B cell (primary cell): ENCODE measurements around the gene TUBB8.

ENCODE experiments used
- EZH2 ChIP-seq: IDR thresholded peaks from 2 replicates; pipeline ENCODE4 v1.6.1; 2012; ENCODE audit warnings: borderline replicate concordance, low read depth, mild to moderate bottlenecking, moderate library complexity, low read length; ENCODE audit not compliant: insufficient read depth, poor library complexity, severe bottlenecking
- TF ChIP-seq, protein P1 (sequence below): fragments of 200-600 bp; IDR thresholded peaks from one replicate; pipeline ENCODE4 v1.8.0; 2022; ENCODE audit warnings: antibody characterized with exemption, mild to moderate bottlenecking

DNA sequence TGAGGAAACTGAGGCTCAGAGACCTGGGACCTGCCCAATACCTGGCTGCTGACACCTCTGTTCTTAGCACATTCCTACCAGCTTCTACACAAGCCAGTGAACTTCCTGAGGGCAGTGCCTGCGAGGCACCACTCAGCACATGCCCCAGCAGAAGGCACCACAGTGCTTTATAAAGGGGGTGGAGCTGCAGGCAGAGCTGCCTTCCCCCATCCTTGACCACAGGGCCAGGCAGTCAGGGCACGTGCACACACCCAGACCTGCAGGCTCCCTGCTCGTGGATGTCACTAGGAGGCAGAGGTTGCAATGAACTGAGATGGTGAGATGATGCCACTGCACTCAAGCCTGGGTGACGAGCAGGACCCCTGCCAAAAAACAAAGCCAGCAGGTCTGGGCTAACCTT, 39.2 kb upstream of the TUBB8 start:
- TF ChIP-seq, protein P1, sequence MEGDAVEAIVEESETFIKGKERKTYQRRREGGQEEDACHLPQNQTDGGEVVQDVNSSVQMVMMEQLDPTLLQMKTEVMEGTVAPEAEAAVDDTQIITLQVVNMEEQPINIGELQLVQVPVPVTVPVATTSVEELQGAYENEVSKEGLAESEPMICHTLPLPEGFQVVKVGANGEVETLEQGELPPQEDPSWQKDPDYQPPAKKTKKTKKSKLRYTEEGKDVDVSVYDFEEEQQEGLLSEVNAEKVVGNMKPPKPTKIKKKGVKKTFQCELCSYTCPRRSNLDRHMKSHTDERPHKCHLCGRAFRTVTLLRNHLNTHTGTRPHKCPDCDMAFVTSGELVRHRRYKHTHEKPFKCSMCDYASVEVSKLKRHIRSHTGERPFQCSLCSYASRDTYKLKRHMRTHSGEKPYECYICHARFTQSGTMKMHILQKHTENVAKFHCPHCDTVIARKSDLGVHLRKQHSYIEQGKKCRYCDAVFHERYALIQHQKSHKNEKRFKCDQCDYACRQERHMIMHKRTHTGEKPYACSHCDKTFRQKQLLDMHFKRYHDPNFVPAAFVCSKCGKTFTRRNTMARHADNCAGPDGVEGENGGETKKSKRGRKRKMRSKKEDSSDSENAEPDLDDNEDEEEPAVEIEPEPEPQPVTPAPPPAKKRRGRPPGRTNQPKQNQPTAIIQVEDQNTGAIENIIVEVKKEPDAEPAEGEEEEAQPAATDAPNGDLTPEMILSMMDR: no peak
- TF ChIP-seq EZH2: no peak
